Measurements from ENCODE around the gene HAVCR1. TPM values are rescaled to one million over a fixed set of nuclear protein-coding genes. Genes with fewer than 3 reads are reported as not detected.

The HAVCR1 gene
- total RNA-seq (ENCODE audit: low replicate concordance): 0.92 and 6.7 TPM in 2 replicates
- long read RNA-seq, partial matches to known transcripts: 0 of 4 reads
- long read RNA-seq, other reads (novel, unspliced or antisense): 3 of 4 reads

DNA sequence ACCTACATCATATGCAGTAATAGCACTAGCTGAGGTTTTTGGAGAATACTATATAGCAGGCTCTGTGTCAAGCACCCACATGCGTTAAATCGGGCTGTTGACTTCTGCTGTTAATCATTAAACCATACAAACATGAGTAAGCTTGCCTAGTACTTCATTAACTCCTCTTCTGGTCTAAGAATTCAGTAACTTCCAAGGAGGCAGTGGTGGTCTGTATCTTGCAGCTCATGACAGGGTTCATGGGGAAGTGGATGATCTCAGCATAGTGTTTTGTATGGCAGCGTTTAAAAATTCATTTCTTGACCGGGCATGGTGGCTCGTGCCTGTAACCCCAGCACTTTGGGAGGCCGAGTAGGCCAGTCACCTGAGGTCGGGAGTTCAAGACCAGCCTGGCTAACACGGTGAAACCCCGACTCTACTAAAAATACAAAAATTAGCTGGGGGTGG, at the start of gene HAVCR1:
Gene HAVCR1, minus strand, starts transcription at position 24 of the 447 bp plus-strand sequence. CDS start 1,173 bp downstream, outside the sequence.
- peak within 1 kb of the TSS; percentile 10 for H3K27ac Mint-ChIP-seq
- H3K36me3 Mint-ChIP-seq: no peaks in the 10 kb centered on the region
- H3K4me3 Mint-ChIP-seq: peak within 1 kb of the TSS; percentile 6
- DNase-seq (ENCODE audit: extremely low spot score, unreplicated experiment): no peak
- H3K27me3 Mint-ChIP-seq: no peaks in the 10 kb centered on the region
- TF ChIP-seq, protein P1, sequence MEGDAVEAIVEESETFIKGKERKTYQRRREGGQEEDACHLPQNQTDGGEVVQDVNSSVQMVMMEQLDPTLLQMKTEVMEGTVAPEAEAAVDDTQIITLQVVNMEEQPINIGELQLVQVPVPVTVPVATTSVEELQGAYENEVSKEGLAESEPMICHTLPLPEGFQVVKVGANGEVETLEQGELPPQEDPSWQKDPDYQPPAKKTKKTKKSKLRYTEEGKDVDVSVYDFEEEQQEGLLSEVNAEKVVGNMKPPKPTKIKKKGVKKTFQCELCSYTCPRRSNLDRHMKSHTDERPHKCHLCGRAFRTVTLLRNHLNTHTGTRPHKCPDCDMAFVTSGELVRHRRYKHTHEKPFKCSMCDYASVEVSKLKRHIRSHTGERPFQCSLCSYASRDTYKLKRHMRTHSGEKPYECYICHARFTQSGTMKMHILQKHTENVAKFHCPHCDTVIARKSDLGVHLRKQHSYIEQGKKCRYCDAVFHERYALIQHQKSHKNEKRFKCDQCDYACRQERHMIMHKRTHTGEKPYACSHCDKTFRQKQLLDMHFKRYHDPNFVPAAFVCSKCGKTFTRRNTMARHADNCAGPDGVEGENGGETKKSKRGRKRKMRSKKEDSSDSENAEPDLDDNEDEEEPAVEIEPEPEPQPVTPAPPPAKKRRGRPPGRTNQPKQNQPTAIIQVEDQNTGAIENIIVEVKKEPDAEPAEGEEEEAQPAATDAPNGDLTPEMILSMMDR (conservative IDR thresholded peaks at IDR 0.05): no peak
- H3K4me1 Mint-ChIP-seq (ENCODE audit: unreplicated experiment): peaks cover 12% of the 10 kb centered on the region
- no peaks in the 10 kb centered on the region for H3K9me3 Mint-ChIP-seq

DNA sequence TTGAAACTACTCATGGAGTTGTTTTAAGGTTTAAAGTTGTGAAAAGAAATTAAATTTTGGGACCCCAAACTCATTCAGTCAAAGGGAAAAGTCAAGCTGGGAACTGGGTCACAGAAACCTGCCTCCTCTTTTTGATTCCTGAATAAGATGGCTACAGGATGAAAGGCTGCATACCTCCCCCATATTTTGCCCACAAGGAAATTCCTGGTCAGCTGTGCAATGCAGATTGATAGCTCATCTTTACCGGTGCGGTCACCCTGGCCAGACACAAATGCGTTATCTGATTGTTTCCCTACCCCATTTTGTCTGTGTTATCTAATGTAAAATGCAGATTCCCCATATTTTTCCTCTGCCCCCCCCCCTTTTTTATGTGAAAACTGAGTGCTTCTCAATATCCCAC, 48.6 kb upstream of the HAVCR1 start:
- Mint-ChIP-seq H3K4me1 (ENCODE audit: unreplicated experiment) (no peaks in the 10 kb centered on the region), H3K36me3 (no peaks in the 10 kb centered on the region), H3K4me3 (no peak overlapping the region), H3K27ac (no peak overlapping the region), H3K27me3 (no peaks in the 10 kb centered on the region), H3K9me3 (no peaks in the 10 kb centered on the region)
- TF ChIP-seq, protein P1 (conservative IDR thresholded peaks at IDR 0.05): no peak
- no peak for DNase-seq (ENCODE audit: extremely low spot score, unreplicated experiment)

DNA sequence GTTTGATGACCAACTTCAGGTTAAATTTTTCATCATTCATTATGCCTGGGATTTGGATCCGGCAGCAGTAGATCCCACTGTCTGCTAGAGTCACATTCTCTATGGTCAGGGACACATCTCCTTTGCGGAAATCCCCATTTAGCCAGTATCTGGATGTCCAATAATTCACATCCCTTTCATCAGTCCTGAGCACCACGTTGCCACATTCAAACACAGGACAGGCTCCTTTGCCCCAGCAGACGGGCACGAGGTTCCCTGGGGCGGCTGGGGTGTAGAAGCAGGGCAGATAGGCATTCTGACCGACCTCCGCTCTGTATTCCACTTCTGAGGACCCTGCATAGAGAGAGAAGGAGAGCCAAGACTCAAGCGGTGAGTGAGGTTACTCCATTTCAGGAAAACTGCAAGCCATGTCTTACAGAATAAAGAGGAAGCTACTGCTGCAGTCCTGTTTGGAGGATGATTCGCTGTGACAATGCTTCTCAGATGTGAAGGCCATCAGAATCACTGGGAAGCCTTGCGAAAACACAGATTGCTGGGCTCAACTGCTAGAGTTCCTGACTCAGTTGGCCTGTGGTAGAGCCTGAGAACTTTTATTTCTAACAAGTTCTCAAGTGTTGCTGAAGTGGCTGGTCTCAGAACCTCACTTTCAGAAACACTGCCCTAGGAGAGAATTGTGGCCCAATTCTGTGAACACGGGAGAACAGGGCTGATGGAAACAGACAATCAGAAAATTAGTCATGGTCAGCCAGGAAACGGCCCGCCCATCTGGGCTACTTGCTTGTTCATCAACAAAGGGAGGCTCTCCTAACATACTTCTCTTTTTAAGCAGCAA, 47.9 kb upstream of the HAVCR1 start:
- Mint-ChIP-seq H3K4me3 (no peak overlapping the region), H3K4me1 (ENCODE audit: unreplicated experiment) (no peaks in the 10 kb centered on the region), H3K27me3 (no peaks in the 10 kb centered on the region), H3K27ac (no peak overlapping the region), H3K36me3 (no peaks in the 10 kb centered on the region), H3K9me3 (no peaks in the 10 kb centered on the region)
- TF ChIP-seq, protein P1 (conservative IDR thresholded peaks at IDR 0.05): no peak
- no peak for DNase-seq (ENCODE audit: extremely low spot score, unreplicated experiment)

DNA sequence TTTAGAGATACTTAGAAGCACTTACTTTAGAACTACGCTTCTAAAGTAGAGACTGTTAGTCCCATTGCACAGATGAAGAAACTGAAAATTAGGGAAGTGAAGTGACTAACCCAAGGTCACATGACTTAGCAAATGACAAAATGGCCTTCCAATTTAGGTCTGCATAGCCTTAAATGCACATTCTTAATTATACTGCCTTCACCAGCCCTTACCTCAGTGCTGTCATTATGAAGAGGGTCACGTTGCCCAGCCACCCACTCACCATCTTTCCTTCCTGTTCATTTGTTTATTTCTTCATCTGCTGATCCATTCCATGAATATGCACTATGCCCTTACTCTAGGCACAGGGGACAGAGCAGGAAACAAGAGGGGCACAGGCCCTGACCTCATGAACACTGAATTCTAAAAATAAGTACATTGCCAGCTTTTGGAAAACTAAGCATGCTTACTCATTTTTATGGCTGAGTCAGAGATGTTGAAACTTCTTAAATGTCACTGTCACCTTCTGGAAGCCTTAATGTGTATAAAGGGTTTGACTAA, 41.3 kb upstream of the HAVCR1 start:
- Mint-ChIP-seq H3K4me1 (ENCODE audit: unreplicated experiment) (no peaks in the 10 kb centered on the region), H3K4me3 (no peak overlapping the region), H3K9me3 (no peaks in the 10 kb centered on the region), H3K27ac (no peak overlapping the region), H3K27me3 (no peaks in the 10 kb centered on the region), H3K36me3 (no peaks in the 10 kb centered on the region)
- TF ChIP-seq, protein P1 (conservative IDR thresholded peaks at IDR 0.05): no peak
- no peak for DNase-seq (ENCODE audit: extremely low spot score, unreplicated experiment)

DNA sequence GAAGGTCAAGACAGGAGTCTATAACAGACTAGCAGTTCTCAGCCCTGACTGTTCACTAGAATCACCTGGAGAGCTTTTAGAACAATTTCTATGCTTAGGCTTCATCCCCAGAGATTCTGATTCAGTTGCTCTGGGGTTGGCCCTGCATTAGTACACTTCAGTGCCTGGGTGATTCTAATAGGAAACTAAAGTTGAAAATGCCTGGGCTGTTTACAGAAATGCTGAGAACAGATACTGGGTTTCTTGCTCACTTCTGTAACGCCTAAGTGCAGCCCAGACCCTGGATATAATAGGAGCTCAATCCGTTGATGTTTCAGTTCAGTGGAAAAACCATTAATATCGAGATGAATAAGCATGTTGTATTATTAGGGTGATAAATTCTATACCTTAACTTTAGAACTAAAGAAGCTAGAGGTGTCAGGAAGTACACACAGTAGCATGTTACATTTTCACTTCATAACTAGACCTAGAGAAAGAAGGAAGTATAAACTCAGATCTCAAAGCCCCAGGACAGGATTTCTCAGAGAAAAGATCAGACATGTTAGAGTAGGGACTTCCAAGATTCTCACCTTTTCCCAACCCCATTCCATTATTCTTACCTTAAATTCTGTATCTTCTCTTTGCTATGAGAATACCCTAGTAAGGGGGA, 29.6 kb upstream of the HAVCR1 start:
- Mint-ChIP-seq H3K36me3 (no peaks in the 10 kb centered on the region), H3K4me3 (no peak overlapping the region), H3K27me3 (no peaks in the 10 kb centered on the region), H3K4me1 (ENCODE audit: unreplicated experiment) (no peaks in the 10 kb centered on the region), H3K27ac (no peak overlapping the region), H3K9me3 (no peaks in the 10 kb centered on the region)
- TF ChIP-seq, protein P1 (conservative IDR thresholded peaks at IDR 0.05): no peak
- DNase-seq (ENCODE audit: extremely low spot score, unreplicated experiment): no peak
